HFFc6 (cell line): ENCODE measurements around the gene UBASH3A. TPM values are rescaled to one million over a fixed set of nuclear protein-coding genes. Genes with fewer than 3 reads are reported as not detected.
A peak's percentile ranks its signal among the peaks of the same experiment; 100 is the strongest.

Experiments used
- DNase-seq: peaks from one replicate; pipeline ENCODE4 v3.0.0-alpha.2; 2018
- H3K27ac Mint-ChIP-seq: 2 replicates; pipeline ENCODE4 v1.8.0; 2020; ENCODE audit warnings: mild to moderate bottlenecking, mixed read lengths
- H3K27me3 Mint-ChIP-seq: 2 replicates; pipeline ENCODE4 v1.8.0; 2021; ENCODE audit warnings: mild to moderate bottlenecking, moderate library complexity, mixed read lengths; ENCODE audit not compliant: insufficient read depth
- H3K36me3 Mint-ChIP-seq: 2 replicates; pipeline ENCODE4 v1.8.0; 2021; ENCODE audit warnings: low read depth, mixed read lengths
- H3K4me1 Mint-ChIP-seq: 2 replicates; pipeline ENCODE4 v1.8.0; 2020; ENCODE audit warnings: low read depth, mixed read lengths
- H3K4me3 Mint-ChIP-seq: 2 replicates; pipeline ENCODE4 v1.8.0; 2020; ENCODE audit warnings: mild to moderate bottlenecking, moderate library complexity, mixed read lengths
- H3K9me3 Mint-ChIP-seq: 2 replicates; pipeline ENCODE4 v1.8.0; 2020; ENCODE audit warnings: mild to moderate bottlenecking, mixed read lengths
- total RNA-seq, 6 experiments: library from RNA; stranded (reverse); fragmentation: NEBNext Ultra II Directional; extraction: Animal tissue kit (Norgen Biotek cat#: 25700); gene quantifications; 2 replicates in 1 of 6; 3 replicates in 5 of 6; pipeline ENCODE4 v1.2.3, GENCODE V29; 2021
- TF ChIP-seq, protein P1 (sequence below): fragments of 200-600 bp; sonication (generic); IDR thresholded peaks from 2 replicates; pipeline ENCODE4 v1.5.0; 2021; ENCODE audit warnings: antibody characterized with exemption, mild to moderate bottlenecking

Gene UBASH3A
- total RNA-seq, 6 experiments from 2014 or later, result not detected

DNA sequence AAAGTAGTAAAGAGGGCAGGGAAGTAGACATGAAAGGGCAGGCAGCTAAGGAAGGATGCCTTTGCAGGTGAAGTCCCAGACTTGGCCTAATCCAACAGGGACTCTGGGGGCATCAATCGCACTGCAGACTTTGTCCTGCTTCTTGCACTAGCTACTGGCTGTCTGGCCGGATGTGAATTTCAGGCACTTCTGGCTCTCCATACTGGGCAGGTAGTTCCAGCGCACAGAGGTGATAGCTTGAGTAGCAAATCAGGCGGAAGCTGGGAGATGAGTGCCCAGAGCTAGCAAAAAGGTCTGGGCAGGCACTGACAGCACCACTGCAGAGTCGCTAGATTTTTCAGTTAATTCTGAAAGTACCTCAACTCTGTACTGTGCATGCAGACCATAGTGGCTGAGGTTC, 91.3 kb downstream of the UBASH3A start:
- Mint-ChIP-seq H3K9me3 (peaks cover 4% of the 10 kb centered on the region; the same call in 1 of the 2 replicates), H3K27me3 (peaks cover 20% of the 10 kb centered on the region), H3K27ac (no peak overlapping the region), H3K36me3 (no peaks in the 10 kb centered on the region), H3K4me3 (no peak overlapping the region), H3K4me1 (peaks cover 13% of the 10 kb centered on the region)
- TF ChIP-seq, protein P1, sequence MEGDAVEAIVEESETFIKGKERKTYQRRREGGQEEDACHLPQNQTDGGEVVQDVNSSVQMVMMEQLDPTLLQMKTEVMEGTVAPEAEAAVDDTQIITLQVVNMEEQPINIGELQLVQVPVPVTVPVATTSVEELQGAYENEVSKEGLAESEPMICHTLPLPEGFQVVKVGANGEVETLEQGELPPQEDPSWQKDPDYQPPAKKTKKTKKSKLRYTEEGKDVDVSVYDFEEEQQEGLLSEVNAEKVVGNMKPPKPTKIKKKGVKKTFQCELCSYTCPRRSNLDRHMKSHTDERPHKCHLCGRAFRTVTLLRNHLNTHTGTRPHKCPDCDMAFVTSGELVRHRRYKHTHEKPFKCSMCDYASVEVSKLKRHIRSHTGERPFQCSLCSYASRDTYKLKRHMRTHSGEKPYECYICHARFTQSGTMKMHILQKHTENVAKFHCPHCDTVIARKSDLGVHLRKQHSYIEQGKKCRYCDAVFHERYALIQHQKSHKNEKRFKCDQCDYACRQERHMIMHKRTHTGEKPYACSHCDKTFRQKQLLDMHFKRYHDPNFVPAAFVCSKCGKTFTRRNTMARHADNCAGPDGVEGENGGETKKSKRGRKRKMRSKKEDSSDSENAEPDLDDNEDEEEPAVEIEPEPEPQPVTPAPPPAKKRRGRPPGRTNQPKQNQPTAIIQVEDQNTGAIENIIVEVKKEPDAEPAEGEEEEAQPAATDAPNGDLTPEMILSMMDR, result no peak
- DNase-seq, result no peak

DNA sequence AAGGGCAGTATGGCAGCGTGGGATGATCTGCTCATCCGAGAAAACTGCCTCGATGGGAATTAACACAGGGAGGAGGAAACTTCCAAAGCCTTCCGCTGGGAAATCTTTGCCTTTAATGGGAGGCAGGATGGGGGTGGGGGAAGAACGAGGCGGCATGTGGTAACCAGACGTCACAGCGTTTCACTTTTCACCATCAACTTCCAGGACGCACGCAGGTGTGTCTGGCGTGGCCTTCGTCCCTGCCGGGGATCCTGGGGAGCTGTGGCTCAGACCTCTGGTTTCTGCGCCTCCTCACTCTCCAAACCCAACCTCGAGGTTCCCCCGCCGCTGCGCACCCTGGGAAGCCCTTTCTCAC, 92.0 kb downstream of the UBASH3A start:
- TF ChIP-seq, protein P1, result no peak
- no peaks in the 10 kb centered on the region for H3K36me3 Mint-ChIP-seq
- peak overlapping the region; percentile 58; the same call in 1 of the 2 replicates for H3K27ac Mint-ChIP-seq
- DNase-seq, result no peak
- H3K4me1 Mint-ChIP-seq, result peaks cover 13% of the 10 kb centered on the region
- H3K9me3 Mint-ChIP-seq, result peaks cover 4% of the 10 kb centered on the region; the same call in 1 of the 2 replicates
- H3K27me3 Mint-ChIP-seq, result peaks cover 20% of the 10 kb centered on the region
- H3K4me3 Mint-ChIP-seq, result peak overlapping the region; percentile 90

DNA sequence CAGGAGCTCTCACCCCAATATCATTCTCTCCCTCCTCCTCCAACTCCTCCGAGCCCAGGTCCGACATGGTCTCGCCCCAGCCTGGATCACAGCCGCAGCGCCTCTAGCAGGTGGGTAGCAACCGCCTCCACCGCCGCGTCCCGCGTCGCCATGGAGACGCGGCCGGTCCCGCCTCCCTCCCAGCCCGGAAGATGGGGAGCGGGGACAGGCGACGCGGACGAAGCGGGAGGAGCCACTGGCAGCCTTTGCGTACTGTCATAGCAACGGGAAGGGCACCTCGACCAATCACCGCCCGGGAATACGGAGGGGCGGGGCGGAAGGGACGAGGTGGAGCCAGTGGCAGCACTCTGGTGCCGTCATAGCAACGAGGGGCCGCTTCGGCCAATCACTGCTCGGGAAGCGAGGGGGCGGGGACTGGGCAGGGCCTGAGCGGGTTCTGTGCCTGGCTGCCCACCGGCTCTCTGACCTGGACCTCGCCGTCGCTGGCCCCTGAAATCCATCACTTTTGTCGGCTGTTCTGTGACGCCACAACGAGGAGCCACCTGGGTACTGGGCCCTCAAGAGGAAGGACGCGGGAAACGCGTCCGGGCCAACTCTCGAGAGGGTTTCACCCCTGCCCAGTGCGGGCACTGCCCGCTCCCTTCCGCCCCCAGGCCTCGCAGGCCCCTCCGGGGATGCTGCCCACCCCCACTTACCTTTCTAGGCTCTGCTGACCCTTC, 92.6 kb downstream of the UBASH3A start, which contains the start of gene RSPH1:
Gene RSPH1, minus strand, starts transcription at position 105 of the 719 bp plus-strand sequence. Its CDS starts 38 bp downstream, at position 67.
- H3K36me3 Mint-ChIP-seq, result no peaks in the 10 kb centered on the region

DNA sequence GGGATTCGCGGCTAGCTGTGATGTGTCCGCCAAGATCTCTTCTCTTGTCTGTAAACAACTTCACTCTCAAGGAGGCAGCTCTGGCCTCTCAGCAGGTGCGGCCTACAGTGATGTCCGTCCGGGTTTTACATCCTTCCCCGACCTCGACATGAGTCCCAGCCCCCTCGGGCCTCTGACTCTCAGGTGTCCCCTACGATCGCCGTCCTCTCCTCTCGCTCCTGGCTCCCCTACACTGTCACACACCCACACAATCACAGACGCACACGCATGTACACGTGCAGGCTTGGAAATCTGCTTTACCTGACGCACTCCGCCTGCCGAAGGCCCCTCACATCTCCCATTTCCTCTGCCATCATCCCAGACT, 93.1 kb downstream of the UBASH3A start:
- peaks cover 20% of the 10 kb centered on the region for H3K27me3 Mint-ChIP-seq

More for the DNA sequence above, 92.6 kb downstream of the UBASH3A start, which contains the start of gene RSPH1:
- H3K4me1 Mint-ChIP-seq, result peaks cover 13% of the 10 kb centered on the region
- DNase-seq, result peak; percentile 96
- H3K27ac Mint-ChIP-seq, result peak within 1 kb of the TSS; percentile 58; the same call in 1 of the 2 replicates
- TF ChIP-seq, protein P1, result no peak
- H3K9me3 Mint-ChIP-seq, result peaks cover under 1% of the 10 kb centered on the region; the same call in 1 of the 2 replicates
- peak within 1 kb of the TSS; percentile 90 for H3K4me3 Mint-ChIP-seq
- peaks cover 20% of the 10 kb centered on the region for H3K27me3 Mint-ChIP-seq

More for the DNA sequence above, 93.1 kb downstream of the UBASH3A start:
- H3K36me3 Mint-ChIP-seq, result no peaks in the 10 kb centered on the region
- no peaks in the 10 kb centered on the region; the same call in 1 of the 2 replicates for H3K9me3 Mint-ChIP-seq
- TF ChIP-seq, protein P1, result no peak
- H3K4me3 Mint-ChIP-seq, result peak overlapping the region; percentile 80
- H3K4me1 Mint-ChIP-seq, result peaks cover 13% of the 10 kb centered on the region
- peak overlapping the region; percentile 40; the same call in 1 of the 2 replicates for H3K27ac Mint-ChIP-seq
- no peak for DNase-seq

Other genes starting within 250 kb of the UBASH3A start
- not detected for gene ABCG1, start 184.8 kb upstream of the UBASH3A start, total RNA-seq
- not detected for gene TFF3, start 88.5 kb upstream of the UBASH3A start, total RNA-seq
- gene TFF2, start 52.9 kb upstream of the UBASH3A start, total RNA-seq, result not detected
- gene TFF1, start 37.4 kb upstream of the UBASH3A start, total RNA-seq, result not detected
- gene TMPRSS3, start 7.8 kb upstream of the UBASH3A start, total RNA-seq, result not detected
- not detected for gene RSPH1, start 92.3 kb downstream of the UBASH3A start, total RNA-seq
- not detected for gene SLC37A1, start 110.0 kb downstream of the UBASH3A start, total RNA-seq
- gene PDE9A, start 249.7 kb downstream of the UBASH3A start, total RNA-seq, result not detected